Measurements from ENCODE around the gene MAML2. TPM values are rescaled to one million over a fixed set of nuclear protein-coding genes. Genes with fewer than 3 reads are reported as not detected.

MAML2 gene
- total RNA-seq, 2 experiments from 2014 or later = 0.15 to 1.0 TPM

- intact Hi-C loops (cut with micrococcal nuclease; ENCODE audit: unreplicated experiment) = no loop called here
- Histone ChIP-seq H3K79me2 (ENCODE audit: insufficient read depth, low read depth, low read length) (no peaks in the 10 kb centered on the region), H3K9me2 (ENCODE audit: insufficient read depth, low read length) (no peaks in the 10 kb centered on the region), H3K27ac (ENCODE audit: low read depth, low read length, poor library complexity, severe bottlenecking) (no peak overlapping the region), H2AFZ (ENCODE audit: low read length) (no peak overlapping the region), H3K4me1 (ENCODE audit: insufficient read depth, low read length, poor library complexity, severe bottlenecking) (peaks cover 19% of the 10 kb centered on the region), H3K4me3 (ENCODE audit: low read depth, low read length, poor library complexity, severe bottlenecking) (no peak overlapping the region), H3K4me2 (ENCODE audit: low read length) (no peak overlapping the region), H3K9me3 (ENCODE audit: low read length) (no peaks in the 10 kb centered on the region), H3K36me3 (ENCODE audit: insufficient read depth, low read length) (no peaks in the 10 kb centered on the region), H4K20me1 (ENCODE audit: insufficient read depth, low read length) (no peaks in the 10 kb centered on the region)
- POLR2A ChIA-PET = interaction anchor here (0.5 to 1.0 kb wide), 3 partner anchors 17 to 142 kb away, joined by 3 read pairs; partner anchors contain the start of gene MAML2
- no TSS peak for BruUV-seq (replicated peaks)
- no peak for DNase-seq (ENCODE audit: low spot score)
- CTCF ChIA-PET (ENCODE audit: unreplicated experiment) = no interaction called here
- TF ChIP-seq CTCF (conservative IDR thresholded peaks at IDR 0.05; ENCODE audit: low read length) = no peak
- TF ChIP-seq EZH2phosphoT487 (IDR thresholded peaks at IDR 0.05; ENCODE audit: borderline replicate concordance, low read depth, low read length) = no peak
These were observed 142.8 kb downstream of the MAML2 start for GRCh38 chr11:96200243-96200642.

- TF ChIP-seq CTCF (conservative IDR thresholded peaks at IDR 0.05; ENCODE audit: low read length) (no peak), EZH2phosphoT487 (IDR thresholded peaks at IDR 0.05; ENCODE audit: borderline replicate concordance, low read depth, low read length) (no peak)
- intact Hi-C loops (cut with micrococcal nuclease; ENCODE audit: unreplicated experiment) = no loop called here
- no TSS peak for BruUV-seq (replicated peaks)
- Histone ChIP-seq H3K9me3 (ENCODE audit: low read length) (no peaks in the 10 kb centered on the region), H3K4me3 (ENCODE audit: low read depth, low read length, poor library complexity, severe bottlenecking) (no peak overlapping the region), H3K4me2 (ENCODE audit: low read length) (no peak overlapping the region), H3K79me2 (ENCODE audit: insufficient read depth, low read depth, low read length) (no peaks in the 10 kb centered on the region), H3K27ac (ENCODE audit: low read depth, low read length, poor library complexity, severe bottlenecking) (no peak overlapping the region), H3K9me2 (ENCODE audit: insufficient read depth, low read length) (no peaks in the 10 kb centered on the region), H3K4me1 (ENCODE audit: insufficient read depth, low read length, poor library complexity, severe bottlenecking) (peaks cover 17% of the 10 kb centered on the region), H4K20me1 (ENCODE audit: insufficient read depth, low read length) (no peaks in the 10 kb centered on the region), H2AFZ (ENCODE audit: low read length) (no peak overlapping the region), H3K36me3 (ENCODE audit: insufficient read depth, low read length) (no peaks in the 10 kb centered on the region)
- POLR2A ChIA-PET = interaction anchor here (0.5 to 1.0 kb wide), 3 partner anchors 16 to 143 kb away, joined by 3 read pairs; partner anchors contain the start of gene MAML2
- CTCF ChIA-PET (ENCODE audit: unreplicated experiment) = no interaction called here
- no peak for DNase-seq (ENCODE audit: low spot score)
These were observed 143.4 kb downstream of the MAML2 start for GRCh38 chr11:96199563-96200025.

DNA sequence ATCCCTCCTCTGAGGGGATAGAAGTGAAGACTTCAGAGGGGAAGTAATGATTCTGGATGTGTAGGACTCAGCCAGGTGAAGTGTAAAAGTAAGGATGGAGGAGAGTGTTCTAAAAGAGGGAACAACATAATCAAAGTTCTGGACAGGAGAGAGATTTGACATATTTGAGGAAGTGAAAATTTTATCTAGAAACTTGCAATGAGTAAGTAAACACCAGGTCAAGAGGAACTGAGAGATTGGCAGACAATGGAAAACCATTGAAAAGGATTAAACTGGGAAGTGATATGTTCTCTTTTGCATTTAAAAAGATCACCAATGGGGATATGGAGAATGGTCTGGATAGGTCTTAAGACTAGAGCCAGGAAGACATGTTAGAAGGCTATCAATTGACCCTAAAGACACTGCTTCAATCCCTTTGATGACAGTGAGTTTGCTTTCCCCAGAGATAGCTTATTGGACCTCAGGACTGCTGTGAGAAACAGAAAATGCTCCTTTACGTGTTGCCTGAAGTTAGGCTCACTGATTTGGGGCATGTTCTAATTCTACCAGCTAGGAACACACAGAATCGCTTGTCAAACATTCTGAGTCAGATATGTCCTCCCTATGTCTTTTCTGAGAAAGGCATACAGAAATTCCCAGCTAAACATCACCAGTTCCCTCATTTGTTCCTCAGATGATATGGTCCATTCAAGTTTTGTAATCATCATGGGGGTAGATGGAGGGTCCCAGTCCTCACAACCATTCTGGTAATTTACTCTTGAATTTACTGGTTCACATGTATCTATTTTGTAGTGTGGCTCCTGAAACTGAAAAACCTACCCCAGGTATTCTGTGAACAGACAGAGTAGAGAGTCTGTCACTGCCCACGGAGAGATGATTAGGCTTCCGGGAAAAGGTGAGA, 144.9 kb downstream of the MAML2 start:
- Histone ChIP-seq H3K4me3 (ENCODE audit: low read depth, low read length, poor library complexity, severe bottlenecking) (no peak overlapping the region), H2AFZ (ENCODE audit: low read length) (no peak overlapping the region), H3K4me2 (ENCODE audit: low read length) (peak overlapping the region; percentile 18; the same call in 1 of the 2 replicates), H4K20me1 (ENCODE audit: insufficient read depth, low read length) (no peaks in the 10 kb centered on the region), H3K79me2 (ENCODE audit: insufficient read depth, low read depth, low read length) (no peaks in the 10 kb centered on the region), H3K9me3 (ENCODE audit: low read length) (no peaks in the 10 kb centered on the region), H3K27ac (ENCODE audit: low read depth, low read length, poor library complexity, severe bottlenecking) (no peak overlapping the region), H3K9me2 (ENCODE audit: insufficient read depth, low read length) (no peaks in the 10 kb centered on the region), H3K36me3 (ENCODE audit: insufficient read depth, low read length) (no peaks in the 10 kb centered on the region), H3K4me1 (ENCODE audit: insufficient read depth, low read length, poor library complexity, severe bottlenecking) (peaks cover 15% of the 10 kb centered on the region)
- ChIA-PET CTCF (ENCODE audit: unreplicated experiment) (no interaction called here), POLR2A (interaction anchor here (0.7 to 1.5 kb wide), 4 partner anchors 17 to 73 kb away, joined by 3 to 6 read pairs (median 4); no protein-coding TSS in a partner anchor)
- TF ChIP-seq EZH2phosphoT487 (IDR thresholded peaks at IDR 0.05; ENCODE audit: borderline replicate concordance, low read depth, low read length) = no peak
- TF ChIP-seq CTCF (conservative IDR thresholded peaks at IDR 0.05; ENCODE audit: low read length) = no peak
- intact Hi-C loops (cut with micrococcal nuclease; ENCODE audit: unreplicated experiment) = no loop called here
- peak; percentile 47 for DNase-seq (ENCODE audit: low spot score)
- no TSS peak for BruUV-seq (replicated peaks)
